ENCODE results near the gene MEOX1.

Gene MEOX1

DNA sequence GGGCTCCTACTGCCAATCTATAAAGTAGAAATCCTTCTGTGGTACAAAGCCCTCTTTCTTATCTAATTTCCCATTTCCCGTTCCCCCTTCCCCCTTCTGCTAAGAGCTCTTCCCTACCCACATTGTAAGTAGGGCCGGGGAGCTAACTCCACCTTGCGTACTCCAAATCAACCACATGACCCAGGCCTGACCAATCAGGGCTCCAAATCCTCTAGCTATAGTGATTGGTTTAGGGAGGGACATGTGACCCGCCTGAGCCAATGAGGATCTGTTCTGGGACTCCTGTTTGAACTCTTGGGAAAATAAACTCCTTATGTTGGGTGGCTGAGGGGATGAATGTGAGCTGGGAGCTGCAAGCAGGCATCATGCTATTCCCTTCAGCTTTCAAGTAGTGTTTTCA, 40.9 kb upstream of the MEOX1 start:
- in situ Hi-C loops (cut with MboI; ENCODE audit: low sequenced_read_pairs, unreplicated experiment), result loop anchor here (5.0 kb wide), 1 partner anchor 45 kb away; no protein-coding TSS in a partner anchor

DNA sequence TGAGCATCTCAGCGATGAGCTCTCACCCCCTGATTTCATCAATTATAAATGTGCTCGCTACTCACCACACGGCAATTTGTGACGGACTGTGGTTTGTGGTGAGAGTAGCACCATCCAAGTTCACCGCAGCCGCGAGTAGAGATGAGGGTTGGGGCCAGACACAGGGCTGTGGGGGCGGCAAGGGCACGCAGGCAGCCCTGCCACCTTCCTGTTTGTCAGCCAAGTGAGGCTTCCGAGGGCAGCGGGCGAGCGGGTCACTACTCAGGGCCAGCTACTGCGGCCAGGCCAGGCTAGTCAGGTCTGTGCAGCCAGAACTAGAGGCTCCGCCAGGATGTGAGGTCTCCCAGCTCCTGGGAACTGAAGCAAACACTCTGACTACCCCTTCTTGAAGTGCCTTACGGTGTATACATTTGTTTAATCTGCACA, 39.6 kb upstream of the MEOX1 start:
- in situ Hi-C loops (cut with MboI; ENCODE audit: low sequenced_read_pairs, unreplicated experiment), result loop anchor here (5.0 kb wide), 1 partner anchor 46 kb away; no protein-coding TSS in a partner anchor
- TF ChIP-seq, protein P1, sequence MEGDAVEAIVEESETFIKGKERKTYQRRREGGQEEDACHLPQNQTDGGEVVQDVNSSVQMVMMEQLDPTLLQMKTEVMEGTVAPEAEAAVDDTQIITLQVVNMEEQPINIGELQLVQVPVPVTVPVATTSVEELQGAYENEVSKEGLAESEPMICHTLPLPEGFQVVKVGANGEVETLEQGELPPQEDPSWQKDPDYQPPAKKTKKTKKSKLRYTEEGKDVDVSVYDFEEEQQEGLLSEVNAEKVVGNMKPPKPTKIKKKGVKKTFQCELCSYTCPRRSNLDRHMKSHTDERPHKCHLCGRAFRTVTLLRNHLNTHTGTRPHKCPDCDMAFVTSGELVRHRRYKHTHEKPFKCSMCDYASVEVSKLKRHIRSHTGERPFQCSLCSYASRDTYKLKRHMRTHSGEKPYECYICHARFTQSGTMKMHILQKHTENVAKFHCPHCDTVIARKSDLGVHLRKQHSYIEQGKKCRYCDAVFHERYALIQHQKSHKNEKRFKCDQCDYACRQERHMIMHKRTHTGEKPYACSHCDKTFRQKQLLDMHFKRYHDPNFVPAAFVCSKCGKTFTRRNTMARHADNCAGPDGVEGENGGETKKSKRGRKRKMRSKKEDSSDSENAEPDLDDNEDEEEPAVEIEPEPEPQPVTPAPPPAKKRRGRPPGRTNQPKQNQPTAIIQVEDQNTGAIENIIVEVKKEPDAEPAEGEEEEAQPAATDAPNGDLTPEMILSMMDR (IDR thresholded peaks at IDR 0.05; ENCODE audit: borderline replicate concordance, control extremely low read depth, extremely low read depth, insufficient read depth, missing control alignments), result no peak
- peak; percentile 62 for DNase-seq (ENCODE audit: low spot score)

More for the DNA sequence above, 40.9 kb upstream of the MEOX1 start:
- no peak for DNase-seq (ENCODE audit: low spot score)
- TF ChIP-seq, protein P1 (IDR thresholded peaks at IDR 0.05; ENCODE audit: borderline replicate concordance, control extremely low read depth, extremely low read depth, insufficient read depth, missing control alignments), result no peak

DNA sequence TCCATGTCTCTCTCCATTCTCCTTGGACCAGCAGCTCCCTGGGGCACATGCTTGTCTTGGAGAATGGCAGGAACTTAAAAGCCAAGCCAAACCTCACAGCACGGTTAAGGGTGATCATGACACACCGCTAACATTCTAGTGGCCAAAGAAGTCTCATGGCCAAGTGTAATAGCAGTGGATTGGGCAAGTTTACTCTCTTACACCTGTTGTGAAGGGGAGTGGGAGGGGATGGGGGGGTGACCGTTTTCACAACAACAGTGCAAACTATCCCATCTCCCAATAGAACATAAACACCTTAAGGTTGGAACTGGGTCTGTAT, 37.7 kb upstream of the MEOX1 start:
- in situ Hi-C loops (cut with MboI; ENCODE audit: low sequenced_read_pairs, unreplicated experiment), result no loop called here
- TF ChIP-seq, protein P1 (IDR thresholded peaks at IDR 0.05; ENCODE audit: borderline replicate concordance, control extremely low read depth, extremely low read depth, insufficient read depth, missing control alignments), result no peak
- no peak for DNase-seq (ENCODE audit: low spot score)

DNA sequence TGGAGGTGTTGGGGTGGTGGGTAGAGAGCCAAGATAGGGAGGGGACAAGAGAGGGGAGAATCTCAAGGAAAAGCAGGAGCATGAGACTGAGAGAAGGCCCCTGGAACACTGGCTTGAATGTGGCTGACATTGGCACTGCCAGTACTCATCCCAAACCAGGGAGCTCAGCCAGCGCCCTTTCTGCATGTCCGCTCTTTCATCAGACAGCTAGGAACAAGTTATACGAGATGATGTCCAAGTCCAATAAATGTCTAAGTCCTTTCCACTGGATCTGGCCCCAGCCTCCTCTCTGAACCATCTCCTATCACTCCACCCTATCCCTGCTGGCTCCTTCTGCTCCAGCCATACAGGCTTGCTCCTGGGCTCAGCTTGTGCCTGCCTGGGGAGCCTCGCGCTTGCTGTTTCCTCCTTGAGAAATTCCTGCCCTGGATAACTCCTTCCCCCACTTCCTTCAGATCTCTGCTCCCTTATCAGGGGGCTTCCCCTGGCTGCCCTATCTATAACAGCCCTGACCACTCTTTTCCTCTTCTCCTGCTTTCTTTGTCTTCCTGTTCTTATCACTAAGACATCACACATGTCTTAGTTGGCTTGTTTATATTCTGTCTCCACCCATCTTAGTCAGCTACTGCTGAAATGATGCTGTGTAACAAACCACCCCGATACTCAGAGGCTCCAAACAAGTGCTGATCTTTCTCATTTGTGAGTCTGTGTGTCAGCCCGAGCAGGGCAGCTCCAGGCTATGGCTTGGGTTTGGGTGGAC, 37.1 kb upstream of the MEOX1 start:
- no peak for DNase-seq (ENCODE audit: low spot score)
- in situ Hi-C loops (cut with MboI; ENCODE audit: low sequenced_read_pairs, unreplicated experiment), result no loop called here
- TF ChIP-seq, protein P1 (IDR thresholded peaks at IDR 0.05; ENCODE audit: borderline replicate concordance, control extremely low read depth, extremely low read depth, insufficient read depth, missing control alignments), result no peak

DNA sequence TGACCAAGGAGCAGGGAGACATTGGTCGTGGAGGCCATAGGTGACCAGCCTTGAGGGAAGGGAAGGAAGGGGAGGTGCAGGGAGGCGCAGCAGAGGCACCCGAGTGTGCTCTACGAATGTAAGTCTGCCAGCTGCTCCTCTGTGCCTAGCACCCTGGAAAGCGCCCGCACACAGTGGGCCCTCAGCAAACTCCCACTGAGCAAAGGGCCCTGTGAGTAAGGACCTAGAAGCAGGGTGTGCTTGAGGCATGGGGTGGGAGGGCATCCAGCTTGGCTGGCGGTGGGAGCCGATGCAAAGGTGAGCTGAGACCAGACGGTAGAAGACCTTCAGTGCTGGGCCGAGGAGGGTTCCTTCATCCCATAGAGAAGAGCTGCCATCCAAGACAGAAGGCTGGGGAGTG, 36.2 kb upstream of the MEOX1 start:
- TF ChIP-seq, protein P1 (IDR thresholded peaks at IDR 0.05; ENCODE audit: borderline replicate concordance, control extremely low read depth, extremely low read depth, insufficient read depth, missing control alignments), result no peak
- DNase-seq (ENCODE audit: low spot score), result no peak
- in situ Hi-C loops (cut with MboI; ENCODE audit: low sequenced_read_pairs, unreplicated experiment), result no loop called here

DNA sequence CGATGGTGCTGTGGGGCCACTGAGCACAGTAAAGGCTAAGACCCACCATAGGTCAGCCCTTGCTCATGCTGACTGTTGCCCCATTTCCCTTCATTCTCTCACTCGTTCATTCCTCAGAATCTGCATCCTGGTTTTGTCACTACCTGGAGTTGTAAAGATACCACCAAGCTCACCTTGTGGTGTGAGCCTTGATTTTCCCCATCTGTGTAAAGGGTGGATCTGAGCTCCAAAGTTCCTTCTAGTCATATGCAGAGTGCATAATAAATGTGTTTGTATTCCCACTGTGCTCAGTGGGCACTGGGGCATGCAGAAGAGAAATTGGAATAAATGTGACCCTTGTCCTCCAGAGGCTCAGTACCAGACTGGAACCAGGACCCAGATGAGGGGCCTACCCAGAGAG, 35.2 kb upstream of the MEOX1 start:
- no peak for DNase-seq (ENCODE audit: low spot score)
- TF ChIP-seq, protein P1 (IDR thresholded peaks at IDR 0.05; ENCODE audit: borderline replicate concordance, control extremely low read depth, extremely low read depth, insufficient read depth, missing control alignments), result no peak
- in situ Hi-C loops (cut with MboI; ENCODE audit: low sequenced_read_pairs, unreplicated experiment), result no loop called here

All from GM13976 (cell line).